HFF-Myc (cell line): ENCODE data around the gene BRIP1.

ENCODE experiments used
- DNase-seq: peaks from one replicate; pipeline ENCODE4 v3.0.0-alpha.2; 2011; ENCODE audit warnings: low read depth; ENCODE audit errors: extremely low read depth
- H3K4me3 ChIP-seq: replicated peaks from 2 replicates; pipeline ENCODE4 v1.5.1; 2011; ENCODE audit warnings: low read depth, mild to moderate bottlenecking, control low read depth, low read length
- TF ChIP-seq, protein P1 (sequence below): IDR thresholded peaks from 2 replicates; pipeline ENCODE4 v1.5.1; 2012; ENCODE audit warnings: mild to moderate bottlenecking, low read depth, low read length, control low read depth; ENCODE audit errors: missing control alignments

BRIP1 gene

DNA sequence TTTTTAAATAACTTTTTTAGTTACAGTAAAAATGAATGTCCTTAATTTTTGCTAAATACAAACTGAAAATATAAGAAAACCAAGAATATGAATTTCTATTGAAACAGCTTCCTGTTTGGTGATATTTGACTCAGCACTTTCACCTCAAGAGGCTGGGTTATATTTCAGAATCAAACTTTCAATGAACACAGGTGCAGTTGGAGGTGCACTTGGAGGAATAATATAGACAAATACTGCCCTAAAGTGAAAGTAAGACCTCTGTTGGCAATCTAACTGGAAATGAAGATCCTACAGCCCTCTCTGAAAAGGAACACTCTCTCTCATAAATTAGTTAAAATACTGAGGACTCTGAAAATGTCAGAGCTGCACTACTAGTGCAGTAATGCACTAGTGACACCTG is 106.2 kb downstream of the BRIP1 start:
- TF ChIP-seq, protein P1, sequence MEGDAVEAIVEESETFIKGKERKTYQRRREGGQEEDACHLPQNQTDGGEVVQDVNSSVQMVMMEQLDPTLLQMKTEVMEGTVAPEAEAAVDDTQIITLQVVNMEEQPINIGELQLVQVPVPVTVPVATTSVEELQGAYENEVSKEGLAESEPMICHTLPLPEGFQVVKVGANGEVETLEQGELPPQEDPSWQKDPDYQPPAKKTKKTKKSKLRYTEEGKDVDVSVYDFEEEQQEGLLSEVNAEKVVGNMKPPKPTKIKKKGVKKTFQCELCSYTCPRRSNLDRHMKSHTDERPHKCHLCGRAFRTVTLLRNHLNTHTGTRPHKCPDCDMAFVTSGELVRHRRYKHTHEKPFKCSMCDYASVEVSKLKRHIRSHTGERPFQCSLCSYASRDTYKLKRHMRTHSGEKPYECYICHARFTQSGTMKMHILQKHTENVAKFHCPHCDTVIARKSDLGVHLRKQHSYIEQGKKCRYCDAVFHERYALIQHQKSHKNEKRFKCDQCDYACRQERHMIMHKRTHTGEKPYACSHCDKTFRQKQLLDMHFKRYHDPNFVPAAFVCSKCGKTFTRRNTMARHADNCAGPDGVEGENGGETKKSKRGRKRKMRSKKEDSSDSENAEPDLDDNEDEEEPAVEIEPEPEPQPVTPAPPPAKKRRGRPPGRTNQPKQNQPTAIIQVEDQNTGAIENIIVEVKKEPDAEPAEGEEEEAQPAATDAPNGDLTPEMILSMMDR = no peak
- no peak overlapping the region for H3K4me3 ChIP-seq
- no peak for DNase-seq

DNA sequence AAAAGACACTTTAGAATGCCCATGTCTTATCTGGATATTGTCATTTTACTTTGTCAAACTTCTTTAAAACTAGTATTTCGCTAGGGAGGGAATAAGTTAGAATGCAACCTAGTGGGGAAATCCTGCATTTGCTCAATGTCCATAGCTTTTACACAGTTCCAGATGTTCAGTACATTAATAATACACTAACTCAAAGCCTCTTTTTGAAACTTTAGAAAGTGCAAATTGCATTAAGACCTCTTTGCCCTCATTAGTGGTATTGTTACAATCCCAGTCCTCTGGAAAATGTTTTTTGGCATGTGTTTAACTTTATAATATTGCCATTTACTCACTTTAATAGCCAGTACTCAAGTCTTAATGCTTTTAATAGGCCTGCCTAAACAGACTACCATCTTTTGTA is 106.8 kb downstream of the BRIP1 start:
- no peak overlapping the region for H3K4me3 ChIP-seq
- no peak for DNase-seq
- TF ChIP-seq, protein P1 = no peak

DNA sequence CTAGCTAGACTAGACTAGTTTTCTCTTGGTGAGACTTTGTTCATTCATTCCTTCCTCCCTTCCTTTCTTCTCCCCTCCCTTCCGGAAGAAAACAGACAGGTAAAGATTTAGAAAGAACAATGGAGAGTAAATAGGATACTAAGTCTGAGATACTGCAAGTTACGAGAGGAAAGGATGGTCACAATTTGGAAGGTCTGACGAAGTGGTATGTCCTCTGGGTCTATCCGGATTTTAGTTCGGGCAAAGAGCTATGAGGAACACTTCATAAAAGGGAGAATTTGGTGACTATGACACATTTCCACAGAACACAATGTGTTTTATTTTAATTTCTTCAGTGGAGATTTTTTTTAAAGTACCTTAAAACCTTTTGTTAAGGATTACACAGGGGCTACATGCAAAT is 107.7 kb downstream of the BRIP1 start:
- TF ChIP-seq, protein P1 = no peak
- DNase-seq = no peak
- no peak overlapping the region for H3K4me3 ChIP-seq

DNA sequence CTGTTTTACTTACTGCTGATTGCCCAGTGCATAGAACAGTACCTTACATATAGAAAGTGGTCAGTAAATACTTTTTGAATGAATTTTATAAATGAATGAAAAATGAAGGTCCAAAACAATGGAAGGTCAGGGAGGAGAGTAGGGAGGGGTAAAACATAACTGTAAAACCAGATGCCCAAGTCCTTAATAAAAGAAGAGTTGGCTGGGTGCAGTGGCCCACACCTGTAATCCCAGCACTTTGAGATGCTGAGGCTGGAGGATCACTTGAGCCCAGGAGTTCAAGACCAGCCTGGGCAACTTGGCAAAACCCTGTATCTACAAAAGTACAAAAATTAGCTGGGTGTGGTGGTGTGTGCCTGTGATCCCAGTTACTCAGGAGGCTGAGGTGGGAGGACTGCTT is 108.2 kb downstream of the BRIP1 start:
- DNase-seq = no peak
- TF ChIP-seq, protein P1 = no peak
- H3K4me3 ChIP-seq = no peak overlapping the region

DNA sequence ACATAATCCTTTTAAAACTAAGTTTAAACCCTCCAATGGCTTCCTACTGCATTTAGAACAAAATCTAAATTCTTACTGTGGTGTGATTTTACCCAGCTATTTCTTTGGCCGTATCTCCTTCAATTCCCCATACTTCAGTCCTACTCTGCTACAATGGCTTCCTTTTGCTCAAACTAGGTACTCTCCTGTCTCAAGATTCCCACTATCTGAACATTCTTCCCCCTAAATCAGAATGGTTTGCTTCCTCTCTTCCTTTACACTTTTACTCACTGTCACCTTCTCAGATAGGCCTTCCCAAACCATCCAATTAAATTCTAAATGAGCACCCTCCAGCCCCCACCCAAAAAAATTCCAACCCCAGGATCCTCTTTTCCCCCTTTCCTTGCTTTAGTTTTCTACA is 109.2 kb downstream of the BRIP1 start:
- TF ChIP-seq, protein P1 = no peak
- H3K4me3 ChIP-seq = no peak overlapping the region
- no peak for DNase-seq

DNA sequence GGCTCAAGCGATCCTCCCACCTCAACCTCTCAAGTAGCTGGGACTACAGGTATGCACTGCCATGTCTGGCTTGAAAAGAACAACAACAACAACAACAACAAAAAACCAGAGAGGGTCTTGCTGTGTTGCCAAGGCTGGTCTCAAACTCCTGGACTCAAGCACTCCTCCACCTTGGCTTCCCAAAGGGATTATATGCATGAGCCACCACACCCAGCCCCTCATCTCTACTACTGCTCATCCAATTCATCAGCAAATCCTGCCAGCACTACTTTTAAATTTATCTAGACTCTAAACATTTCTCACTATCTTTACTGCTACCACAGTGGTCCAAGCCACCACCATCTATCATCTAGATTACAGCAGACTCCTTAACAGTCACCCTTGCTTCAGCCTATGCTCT is 109.6 kb downstream of the BRIP1 start:
- DNase-seq = no peak
- TF ChIP-seq, protein P1 = no peak
- H3K4me3 ChIP-seq = no peak overlapping the region

DNA sequence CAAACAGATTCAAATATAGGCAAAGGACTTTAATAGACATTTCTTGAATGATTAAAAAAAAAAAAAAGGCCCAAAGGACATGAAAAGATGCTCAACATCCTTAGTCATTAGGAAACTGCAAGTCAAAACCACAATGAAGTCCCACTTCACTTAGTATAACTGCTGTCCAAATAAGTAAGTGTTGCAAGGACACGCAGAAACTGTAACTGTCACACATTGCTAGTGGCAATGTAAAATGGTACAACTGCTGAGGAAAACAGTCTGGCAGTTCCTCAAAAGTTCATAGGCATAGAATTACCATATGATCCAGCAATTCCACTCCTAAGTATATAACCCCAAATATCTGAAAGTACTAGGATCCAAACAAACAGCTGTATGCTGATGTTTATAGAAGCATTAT is 112.7 kb downstream of the BRIP1 start:
- DNase-seq = no peak
- H3K4me3 ChIP-seq = no peak overlapping the region
- TF ChIP-seq, protein P1 = no peak
